Esophagus muscularis mucosa (tissue), 3 donors: Measurements from ENCODE around the gene MAP2K5.

Experiments
- POLR2A ChIP-seq: fragments of 450-650 bp; IDR thresholded peaks from one replicate; pipeline ENCODE4 v1.6.1; 2017; ENCODE audit warnings: antibody characterized with exemption, moderate library complexity, mild to moderate bottlenecking, low read depth
- TF ChIP-seq, protein P1 (sequence below), 3 experiments: fragments of 200-600 bp in 2 of 3; fragments of 450-650 bp in 1 of 3; sonication (generic) in 2 of 3; IDR thresholded peaks; one replicate each; pipeline ENCODE4 v1.5.1; 2017 to 2019; ENCODE audit warnings: antibody characterized with exemption in 3 of 3, mild to moderate bottlenecking in 2 of 3, moderate library complexity in 1 of 3

DNA sequence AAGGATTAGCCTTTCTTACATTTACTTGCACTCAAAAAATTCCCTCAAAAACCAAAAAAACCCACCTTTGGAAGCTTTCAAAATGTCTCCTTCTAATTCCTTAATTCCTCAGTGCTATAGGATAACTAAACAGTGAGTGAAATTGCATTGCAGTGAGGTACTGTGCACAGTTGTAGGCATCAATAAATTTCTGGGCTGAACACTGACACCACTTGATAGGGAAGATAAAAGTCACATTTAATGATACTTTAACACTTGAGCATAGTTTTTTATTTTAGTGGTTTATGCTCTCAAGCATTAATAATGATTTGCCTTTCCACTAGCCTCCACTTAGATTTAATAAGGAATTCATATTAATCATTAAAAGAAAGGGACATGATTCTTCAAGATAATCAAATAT is 52.3 kb downstream of the MAP2K5 start:
- TF ChIP-seq, protein P1, sequence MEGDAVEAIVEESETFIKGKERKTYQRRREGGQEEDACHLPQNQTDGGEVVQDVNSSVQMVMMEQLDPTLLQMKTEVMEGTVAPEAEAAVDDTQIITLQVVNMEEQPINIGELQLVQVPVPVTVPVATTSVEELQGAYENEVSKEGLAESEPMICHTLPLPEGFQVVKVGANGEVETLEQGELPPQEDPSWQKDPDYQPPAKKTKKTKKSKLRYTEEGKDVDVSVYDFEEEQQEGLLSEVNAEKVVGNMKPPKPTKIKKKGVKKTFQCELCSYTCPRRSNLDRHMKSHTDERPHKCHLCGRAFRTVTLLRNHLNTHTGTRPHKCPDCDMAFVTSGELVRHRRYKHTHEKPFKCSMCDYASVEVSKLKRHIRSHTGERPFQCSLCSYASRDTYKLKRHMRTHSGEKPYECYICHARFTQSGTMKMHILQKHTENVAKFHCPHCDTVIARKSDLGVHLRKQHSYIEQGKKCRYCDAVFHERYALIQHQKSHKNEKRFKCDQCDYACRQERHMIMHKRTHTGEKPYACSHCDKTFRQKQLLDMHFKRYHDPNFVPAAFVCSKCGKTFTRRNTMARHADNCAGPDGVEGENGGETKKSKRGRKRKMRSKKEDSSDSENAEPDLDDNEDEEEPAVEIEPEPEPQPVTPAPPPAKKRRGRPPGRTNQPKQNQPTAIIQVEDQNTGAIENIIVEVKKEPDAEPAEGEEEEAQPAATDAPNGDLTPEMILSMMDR (IDR thresholded peaks at IDR 0.05): no peak
- TF ChIP-seq POLR2A: no peak
